H9 (cell line): ENCODE data around the gene PIK3R4. TPM values are rescaled to one million over a fixed set of nuclear protein-coding genes. Genes with fewer than 3 reads are reported as not detected.

Experiments
- DNase-seq: peaks from one replicate; pipeline ENCODE4 v3.0.0-alpha.2; 2017
- H2AFZ ChIP-seq: one replicate; pipeline ENCODE4 v1.6.1; 2013; ENCODE audit warnings: mild to moderate bottlenecking, low read length, control low read depth, moderate library complexity
- H2AK5ac ChIP-seq: 2 replicates; pipeline ENCODE4 v1.6.1; 2013; ENCODE audit warnings: low read length, control low read depth, mixed read lengths; ENCODE audit not compliant: insufficient read length
- H2BK120ac ChIP-seq: one replicate; pipeline ENCODE4 v1.6.1; 2013; ENCODE audit warnings: low read depth, mild to moderate bottlenecking, low read length, control low read depth, inconsistent platforms; ENCODE audit not compliant: poor library complexity, severe bottlenecking
- H2BK12ac ChIP-seq: 2 replicates; pipeline ENCODE4 v1.6.1; 2013; ENCODE audit warnings: low read length, control low read depth, mixed read lengths, low read depth; ENCODE audit not compliant: insufficient read length
- H2BK15ac ChIP-seq: 2 replicates; pipeline ENCODE4 v1.6.1; 2013; ENCODE audit warnings: low read depth, low read length, control low read depth
- H2BK20ac ChIP-seq: one replicate; pipeline ENCODE4 v1.6.1; 2013; ENCODE audit warnings: low read depth, mild to moderate bottlenecking, low read length, control low read depth, inconsistent platforms; ENCODE audit not compliant: poor library complexity, severe bottlenecking
- H2BK5ac ChIP-seq: 2 replicates; pipeline ENCODE4 v1.6.1; 2013; ENCODE audit warnings: low read length, control low read depth, mixed read lengths; ENCODE audit not compliant: insufficient read length
- H3K14ac ChIP-seq: 2 replicates; pipeline ENCODE4 v1.6.1; 2013; ENCODE audit warnings: low read length, control low read depth; ENCODE audit not compliant: insufficient read depth
- H3K18ac ChIP-seq: 2 replicates; pipeline ENCODE4 v1.6.1; 2013; ENCODE audit warnings: low read depth, mild to moderate bottlenecking, mixed read lengths, low read length, control low read depth; ENCODE audit not compliant: insufficient read length
- H3K23ac ChIP-seq: 2 replicates; pipeline ENCODE4 v1.6.1; 2013; ENCODE audit warnings: low read length, control low read depth, mixed read lengths, low read depth; ENCODE audit not compliant: insufficient read length
- H3K23me2 ChIP-seq: 2 replicates; pipeline ENCODE4 v1.6.1; 2013; ENCODE audit warnings: low read depth, mild to moderate bottlenecking, mixed read lengths, low read length, control low read depth; ENCODE audit not compliant: insufficient read length, poor library complexity, severe bottlenecking
- H3K27ac ChIP-seq: 2 replicates; pipeline ENCODE4 v1.5.1; 2013; ENCODE audit warnings: low read length, control low read depth, mixed read lengths, low read depth; ENCODE audit not compliant: insufficient read length
- H3K27me3 ChIP-seq: 2 replicates; pipeline ENCODE4 v1.6.1; 2013; ENCODE audit warnings: low read length, control low read depth, inconsistent platforms; ENCODE audit not compliant: insufficient read depth
- H3K4ac ChIP-seq: 2 replicates; pipeline ENCODE4 v1.6.1; 2013; ENCODE audit warnings: low read depth, mild to moderate bottlenecking, control low read depth, inconsistent platforms, low read length, moderate library complexity
- H3K4me1 ChIP-seq: 2 replicates; pipeline ENCODE4 v1.6.1; 2013; ENCODE audit warnings: low read length, control low read depth, inconsistent platforms; ENCODE audit not compliant: insufficient read depth
- H3K4me2 ChIP-seq: 2 replicates; pipeline ENCODE4 v1.6.1; 2013; ENCODE audit warnings: low read length, control low read depth, mixed read lengths; ENCODE audit not compliant: insufficient read length, insufficient read depth
- H3K56ac ChIP-seq: 2 replicates; pipeline ENCODE4 v1.6.1; 2013; ENCODE audit warnings: low read depth, mild to moderate bottlenecking, mixed read lengths, low read length, control low read depth; ENCODE audit not compliant: insufficient read length
- H3K79me1 ChIP-seq: 2 replicates; pipeline ENCODE4 v1.6.1; 2013; ENCODE audit warnings: low read depth, mild to moderate bottlenecking, moderate library complexity, low read length, control low read depth, inconsistent platforms; ENCODE audit not compliant: insufficient read depth, poor library complexity, severe bottlenecking
- H3K79me2 ChIP-seq: 2 replicates; pipeline ENCODE4 v1.6.1; 2013; ENCODE audit warnings: low read length, control low read depth, inconsistent platforms; ENCODE audit not compliant: insufficient read depth
- H3K9ac ChIP-seq: 2 replicates; pipeline ENCODE4 v1.6.1; 2013; ENCODE audit warnings: low read length, control low read depth, mixed read lengths; ENCODE audit not compliant: insufficient read length; ENCODE audit errors: extremely low read depth
- H3K9me3 ChIP-seq: one replicate; pipeline ENCODE4 v1.6.1; 2013; ENCODE audit warnings: low read depth, low read length, inconsistent platforms; ENCODE audit not compliant: control insufficient read depth
- H3T11ph ChIP-seq: one replicate; pipeline ENCODE4 v1.6.1; 2013; ENCODE audit warnings: mild to moderate bottlenecking, low read length, control low read depth, inconsistent platforms
- H4K20me1 ChIP-seq: one replicate; pipeline ENCODE4 v1.6.1; 2013; ENCODE audit not compliant: control insufficient read depth, insufficient read length, insufficient read depth
- H4K5ac ChIP-seq: 2 replicates; pipeline ENCODE4 v1.6.1; 2013; ENCODE audit warnings: low read depth, mild to moderate bottlenecking, mixed read lengths, low read length, control low read depth; ENCODE audit not compliant: insufficient read length
- H4K8ac ChIP-seq: replicated peaks from 2 replicates; pipeline ENCODE4 v1.6.1; 2013; ENCODE audit warnings: low read length, control low read depth, mixed read lengths, low read depth; ENCODE audit not compliant: insufficient read length
- H4K91ac ChIP-seq: 2 replicates; pipeline ENCODE4 v1.6.1; 2013; ENCODE audit warnings: low read depth, mild to moderate bottlenecking, moderate library complexity, mixed read lengths, low read length, control low read depth; ENCODE audit not compliant: insufficient read length
- H3K27ac Mint-ChIP-seq, 3 experiments: 2 replicates in 2 of 3; 3 replicates in 1 of 3; pipeline ENCODE4 v1.8.0; 2020 to 2021; ENCODE audit warnings: mixed read lengths in 3 of 3, mild to moderate bottlenecking in 1 of 3, moderate library complexity in 1 of 3
- H3K27me3 Mint-ChIP-seq: 2 replicates; pipeline ENCODE4 v1.8.0; 2021; ENCODE audit warnings: low read depth, mild to moderate bottlenecking, moderate library complexity, mixed read lengths
- H3K36me3 Mint-ChIP-seq, 3 experiments: 2 replicates in 2 of 3; 3 replicates in 1 of 3; pipeline ENCODE4 v1.8.0; 2020 to 2021; ENCODE audit warnings: low read depth in 3 of 3, mixed read lengths in 3 of 3; ENCODE audit not compliant: insufficient read depth in 1 of 3
- H3K4me1 Mint-ChIP-seq, 2 experiments: 2 replicates each; pipeline ENCODE4 v1.8.0; 2020; ENCODE audit warnings: mixed read lengths in 2 of 2
- H3K4me3 Mint-ChIP-seq, 2 experiments: 2 replicates in 1 of 2; 3 replicates in 1 of 2; pipeline ENCODE4 v1.8.0; 2020 to 2021; ENCODE audit warnings: mild to moderate bottlenecking in 2 of 2, mixed read lengths in 2 of 2, moderate library complexity in 1 of 2
- H3K9me3 Mint-ChIP-seq, 2 experiments: 2 replicates in 1 of 2; 3 replicates in 1 of 2; pipeline ENCODE4 v1.8.0; 2020; ENCODE audit warnings: mild to moderate bottlenecking in 2 of 2, mixed read lengths in 2 of 2, moderate library complexity in 1 of 2
- WGBS: extraction: QIAGEN DNeasy Blood & Tissue Kit; methylation state at CpG from one replicate; pipeline ENCODE4 v1.1.7; 2013; ENCODE audit warnings: missing lambda C conversion rate, low lambda C conversion rate, mixed read lengths; ENCODE audit not compliant: insufficient read length; ENCODE audit errors: extremely low coverage; 5-methylcytosine and 5-hydroxymethylcytosine counted together
- total RNA-seq: library from RNA; stranded (reverse); gene quantifications from 2 replicates; pipeline ENCODE4 v1.2.1, GENCODE V29; 2021
- TF ChIP-seq, protein P1 (sequence below): fragments of 200-600 bp; sonication (generic); conservative IDR thresholded peaks from 3 replicates; pipeline ENCODE4 v1.8.0; 2021; ENCODE audit warnings: antibody characterized with exemption, mild to moderate bottlenecking

Gene PIK3R4
- total RNA-seq, 1 experiment from 2014 or later: 28.6 TPM

DNA sequence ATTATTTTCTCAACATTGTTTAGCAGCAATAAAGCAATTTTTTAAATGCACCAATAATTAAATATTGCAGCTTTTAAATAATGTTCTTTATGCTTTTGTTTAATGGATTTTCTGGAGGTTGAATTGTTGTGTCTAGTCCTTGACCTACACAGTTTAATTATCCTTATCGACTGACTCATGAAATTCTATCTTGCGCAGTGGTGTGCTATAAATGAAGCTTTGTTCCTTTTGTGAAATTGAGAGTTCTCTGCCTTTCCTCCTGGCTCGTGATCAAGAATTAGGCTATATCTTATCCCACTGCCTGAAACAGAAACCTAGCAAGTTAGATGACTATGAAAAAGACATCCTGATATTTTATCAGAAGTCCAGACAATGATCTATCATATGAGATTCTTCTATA, 37.0 kb upstream of the PIK3R4 start:
- H3K9ac ChIP-seq: no peak overlapping the region
- H3T11ph ChIP-seq: no peak overlapping the region
- H4K5ac ChIP-seq: no peak overlapping the region
- no peak overlapping the region for H3K23ac ChIP-seq
- H3K9me3 ChIP-seq: no peaks in the 10 kb centered on the region
- H2BK5ac ChIP-seq: no peak overlapping the region
- H3K4me3 Mint-ChIP-seq: no peak overlapping the region
- no peaks in the 10 kb centered on the region for H3K36me3 Mint-ChIP-seq
- H3K4ac ChIP-seq: no peak overlapping the region
- no peak overlapping the region for H2BK12ac ChIP-seq
- no peak overlapping the region for H2AK5ac ChIP-seq
- no peak overlapping the region for H3K4me2 ChIP-seq
- WGBS: no CpG with 5 or more reads among the region's 3 CpGs
- H3K79me1 ChIP-seq: no peaks in the 10 kb centered on the region
- DNase-seq: no peak
- no peak overlapping the region for H3K27ac ChIP-seq
- H3K18ac ChIP-seq: no peak overlapping the region
- no peak overlapping the region for H3K56ac ChIP-seq
- TF ChIP-seq, protein P1, sequence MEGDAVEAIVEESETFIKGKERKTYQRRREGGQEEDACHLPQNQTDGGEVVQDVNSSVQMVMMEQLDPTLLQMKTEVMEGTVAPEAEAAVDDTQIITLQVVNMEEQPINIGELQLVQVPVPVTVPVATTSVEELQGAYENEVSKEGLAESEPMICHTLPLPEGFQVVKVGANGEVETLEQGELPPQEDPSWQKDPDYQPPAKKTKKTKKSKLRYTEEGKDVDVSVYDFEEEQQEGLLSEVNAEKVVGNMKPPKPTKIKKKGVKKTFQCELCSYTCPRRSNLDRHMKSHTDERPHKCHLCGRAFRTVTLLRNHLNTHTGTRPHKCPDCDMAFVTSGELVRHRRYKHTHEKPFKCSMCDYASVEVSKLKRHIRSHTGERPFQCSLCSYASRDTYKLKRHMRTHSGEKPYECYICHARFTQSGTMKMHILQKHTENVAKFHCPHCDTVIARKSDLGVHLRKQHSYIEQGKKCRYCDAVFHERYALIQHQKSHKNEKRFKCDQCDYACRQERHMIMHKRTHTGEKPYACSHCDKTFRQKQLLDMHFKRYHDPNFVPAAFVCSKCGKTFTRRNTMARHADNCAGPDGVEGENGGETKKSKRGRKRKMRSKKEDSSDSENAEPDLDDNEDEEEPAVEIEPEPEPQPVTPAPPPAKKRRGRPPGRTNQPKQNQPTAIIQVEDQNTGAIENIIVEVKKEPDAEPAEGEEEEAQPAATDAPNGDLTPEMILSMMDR: no peak
- H2AFZ ChIP-seq: no peak overlapping the region
- no peak overlapping the region for H2BK20ac ChIP-seq
- no peak overlapping the region for H4K91ac ChIP-seq
- H4K20me1 ChIP-seq: no peaks in the 10 kb centered on the region
- no peak overlapping the region for H3K14ac ChIP-seq
- no peaks in the 10 kb centered on the region for H3K79me2 ChIP-seq
- H3K9me3 Mint-ChIP-seq: no peaks in the 10 kb centered on the region
- no peak overlapping the region for H2BK120ac ChIP-seq
- no peaks in the 10 kb centered on the region for H3K27me3 Mint-ChIP-seq
- no peaks in the 10 kb centered on the region for H3K4me1 ChIP-seq
- no peak overlapping the region for H3K27ac Mint-ChIP-seq
- no peak overlapping the region for H4K8ac ChIP-seq
- no peaks in the 10 kb centered on the region for H3K23me2 ChIP-seq
- H3K4me1 Mint-ChIP-seq: peaks cover 3% of the 10 kb centered on the region in 2 experiments; a peak in 3 of 4 replicates
- H2BK15ac ChIP-seq: no peak overlapping the region
- H3K27me3 ChIP-seq: no peaks in the 10 kb centered on the region
